GM12873 (cell line): ENCODE data around the gene PTDSS2.

Experiments used
- CTCF ChIP-seq: IDR thresholded peaks from 2 replicates; pipeline ENCODE4 v1.5.1; 2012; ENCODE audit warnings: low read depth, mild to moderate bottlenecking, moderate library complexity, low read length, control low read depth; ENCODE audit not compliant: insufficient read depth; ENCODE audit errors: missing control alignments

The PTDSS2 gene

GRCh38 chr11:498297-499181, 48.5 kb downstream of the PTDSS2 start:
- no peak for TF ChIP-seq CTCF

GRCh38 chr11:499201-500076, 49.4 kb downstream of the PTDSS2 start:
- no peak for TF ChIP-seq CTCF

GRCh38 chr11:501001-501682, 51.1 kb downstream of the PTDSS2 start:
- TF ChIP-seq CTCF, result no peak

GRCh38 chr11:501683-502287, 51.7 kb downstream of the PTDSS2 start:
- no peak for TF ChIP-seq CTCF

GRCh38 chr11:502288-503178, 52.5 kb downstream of the PTDSS2 start:
- no peak for TF ChIP-seq CTCF

- no peak for TF ChIP-seq CTCF
Measured at GRCh38 chr11:503179-503981, 53.3 kb downstream of the PTDSS2 start.
